HG03025 (cell line): ENCODE data around the gene FCRL6.

Experiments
- ATAC-seq: cut with Tn5 transposase; IDR thresholded peaks from one replicate; pipeline ENCODE4 v1.9.1; 2021; ENCODE audit warnings: mild to moderate bottlenecking, moderate library complexity; ENCODE audit not compliant: unreplicated experiment, low FRiP score

The FCRL6 gene

DNA sequence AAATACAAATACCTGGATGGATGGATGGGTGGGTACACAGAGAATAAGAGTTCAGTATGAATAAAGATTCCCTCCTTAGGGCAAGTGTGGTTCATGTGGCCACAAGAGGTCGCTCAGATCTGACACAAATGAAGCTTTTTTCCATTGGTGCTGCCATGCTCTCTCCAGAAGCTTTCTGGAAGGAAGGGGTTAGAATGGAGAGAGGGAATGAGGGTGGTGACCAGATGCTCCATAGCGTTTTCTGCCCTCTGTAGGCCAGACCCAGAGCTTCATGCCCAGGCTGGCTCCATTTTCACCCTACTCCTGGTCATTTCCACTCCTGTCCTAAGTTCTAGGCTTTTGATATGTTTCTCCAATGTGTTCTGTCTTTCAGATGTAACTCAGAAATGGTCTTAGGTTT, 3.3 kb upstream of the FCRL6 start:
- no peak for ATAC-seq

DNA sequence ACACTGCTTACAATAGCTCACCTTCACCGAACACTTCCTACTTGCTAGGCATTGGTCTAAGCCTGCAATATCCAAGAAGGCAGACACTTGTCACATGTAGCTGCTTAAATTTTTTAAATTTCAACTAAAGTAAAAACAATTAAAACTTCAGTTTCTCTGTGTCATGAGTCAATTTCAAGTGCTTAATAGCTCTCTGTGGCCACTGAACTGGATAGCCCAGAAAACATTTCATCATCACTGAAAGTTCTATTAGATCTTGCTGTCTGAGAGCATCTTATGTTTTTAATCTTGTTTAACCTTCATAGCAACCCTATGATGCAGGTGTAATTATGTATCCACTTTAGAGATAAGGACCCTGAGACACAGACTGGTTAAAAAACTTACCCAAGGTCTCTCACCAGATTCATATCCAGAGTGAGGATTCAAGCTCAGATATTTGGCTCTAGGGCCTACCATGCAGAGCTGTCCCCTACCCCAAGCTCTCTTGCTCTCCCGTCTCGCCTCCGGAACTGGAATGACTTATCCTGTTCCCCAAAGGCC, 2.6 kb upstream of the FCRL6 start:
- no peak for ATAC-seq

DNA sequence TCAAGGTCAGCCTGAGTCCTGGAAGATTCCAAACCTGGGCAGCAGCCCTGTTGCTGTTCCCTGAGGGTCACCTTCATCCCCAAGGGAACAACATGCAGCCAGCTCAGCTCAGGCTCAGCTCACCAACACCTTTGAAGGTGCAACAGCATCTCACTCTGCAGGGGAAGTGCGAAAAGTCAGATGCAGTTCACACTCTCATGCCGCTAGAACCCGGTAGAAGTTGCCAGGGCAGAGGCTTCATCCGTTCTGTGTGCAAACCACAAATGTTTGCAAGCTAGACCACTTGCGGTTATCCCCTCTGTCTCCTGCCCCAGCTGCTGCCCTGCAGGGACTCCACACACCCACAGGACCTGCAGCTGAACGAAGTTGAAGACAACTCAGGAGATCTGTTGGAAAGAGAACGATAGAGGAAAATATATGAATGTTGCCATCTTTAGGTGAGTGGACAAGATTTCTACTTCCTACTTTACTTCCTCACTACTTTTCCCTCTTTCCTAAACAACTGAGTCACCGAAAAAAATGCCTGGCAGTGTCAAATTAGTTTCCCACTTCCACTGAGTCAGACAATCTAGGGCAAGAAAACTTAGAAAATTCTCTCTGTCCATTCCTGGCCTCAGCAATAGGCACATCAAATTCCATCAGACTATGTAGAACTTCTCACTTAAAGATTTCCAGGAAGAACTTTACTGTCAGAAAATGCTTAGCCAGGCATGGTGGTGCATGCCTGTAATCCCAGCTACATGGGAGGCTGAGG, 1.8 kb upstream of the FCRL6 start:
- no peak for ATAC-seq

DNA sequence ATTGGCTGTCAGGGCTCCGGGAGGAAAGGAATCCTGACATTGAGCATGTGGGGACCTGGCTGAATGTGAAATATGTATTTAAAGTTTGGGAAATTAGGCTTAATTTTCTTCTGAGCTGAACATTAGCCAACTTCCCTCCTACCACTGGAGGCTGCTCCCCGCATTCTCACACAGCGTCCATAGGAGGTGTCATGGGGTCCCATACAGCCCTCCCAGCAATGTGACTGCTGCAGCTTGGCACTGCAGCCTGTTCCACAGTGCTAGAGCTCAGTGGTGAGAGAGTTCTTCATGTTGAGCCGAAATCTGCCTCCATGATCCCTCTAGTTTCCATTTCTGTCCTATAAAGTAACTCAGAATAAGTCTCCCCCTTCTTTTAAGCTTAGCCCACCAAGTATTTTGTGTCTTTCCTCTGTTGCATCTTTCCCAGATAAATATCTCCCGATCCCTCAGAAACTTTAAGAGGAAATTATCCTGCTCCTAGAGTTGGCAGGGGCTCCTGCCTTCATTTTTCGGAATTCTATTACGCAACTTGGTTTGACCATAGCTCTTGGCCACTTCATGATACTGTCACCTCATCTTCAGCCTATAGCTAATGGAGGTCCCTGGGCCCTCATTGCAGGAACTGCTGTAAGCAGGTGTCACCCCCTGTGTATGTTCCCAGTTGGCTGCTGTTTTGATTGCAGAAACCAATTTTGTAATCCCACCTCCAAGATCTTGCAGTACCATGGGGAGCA, 2.0 kb downstream of the FCRL6 start:
- no peak for ATAC-seq

DNA sequence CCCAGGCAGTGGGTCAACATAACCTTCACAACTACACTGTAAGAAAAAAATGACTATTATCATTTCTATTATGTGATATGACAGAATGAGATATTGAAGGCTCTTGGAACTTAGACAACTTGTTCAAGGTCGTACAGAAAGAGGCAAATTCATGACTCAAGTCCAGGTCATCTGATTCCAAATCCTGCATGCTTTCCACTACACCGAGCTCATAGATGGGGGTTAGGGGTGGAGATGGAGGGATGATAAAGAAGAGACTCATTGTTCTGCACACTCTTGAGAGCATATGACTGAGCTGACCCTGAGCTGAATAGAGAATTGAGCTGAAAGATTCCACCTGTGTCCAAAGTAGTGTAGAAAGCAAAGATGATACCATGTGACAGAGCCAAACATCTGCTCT, 2.8 kb downstream of the FCRL6 start:
- ATAC-seq: no peak

DNA sequence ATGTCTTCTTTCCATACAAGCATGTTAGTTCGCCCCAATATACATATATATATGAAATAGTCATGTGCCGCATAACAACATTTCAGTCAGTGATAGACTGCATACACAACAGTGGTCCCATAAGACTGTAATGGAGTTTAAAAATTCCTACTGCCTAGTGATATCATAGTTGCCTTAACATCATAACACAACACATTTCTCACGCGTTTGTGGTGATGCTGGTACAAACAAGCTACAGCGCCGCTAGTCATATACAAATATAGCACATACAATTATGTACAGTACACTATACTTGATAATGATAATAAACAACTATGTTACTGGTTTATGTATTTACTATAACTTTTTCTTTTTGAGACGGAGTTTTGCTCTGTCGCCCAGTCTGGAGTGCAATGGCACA, 13.8 kb downstream of the FCRL6 start:
- no peak for ATAC-seq

DNA sequence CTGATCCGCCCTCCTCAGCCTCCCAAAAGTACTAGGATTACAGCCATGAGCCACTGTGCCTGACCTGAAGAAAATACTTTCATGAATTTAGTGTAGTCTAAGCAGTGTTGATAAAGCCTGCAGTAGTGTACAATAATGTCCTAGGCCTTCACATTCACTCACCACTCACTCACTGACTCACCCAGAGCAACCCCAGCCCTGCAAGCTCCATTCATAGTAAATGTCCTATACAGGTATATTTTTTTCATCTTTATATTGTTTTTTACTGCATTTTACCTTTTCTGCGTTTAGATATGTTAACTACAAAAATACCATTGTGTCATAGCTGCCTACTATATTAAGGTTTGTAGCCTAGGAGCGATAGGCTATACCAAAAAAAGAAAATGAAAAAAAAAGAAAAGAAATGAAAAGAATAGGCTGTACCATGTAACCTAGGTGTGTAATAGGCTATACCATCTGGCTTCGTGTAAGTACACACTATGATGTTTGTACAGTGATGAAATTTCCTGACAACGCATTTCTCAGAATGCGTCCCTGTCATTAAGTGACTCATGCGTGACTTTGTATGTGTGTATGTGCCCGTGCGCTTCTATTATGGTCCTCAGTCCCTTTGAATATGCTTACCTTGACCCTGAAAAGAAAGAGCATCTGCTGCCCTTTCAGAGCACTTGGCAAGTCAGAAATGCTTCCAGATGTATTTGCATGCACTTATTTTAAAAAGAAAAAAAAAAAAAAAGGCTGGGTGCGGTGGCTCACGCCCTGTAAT, 15.3 kb downstream of the FCRL6 start:
- ATAC-seq: no peak

DNA sequence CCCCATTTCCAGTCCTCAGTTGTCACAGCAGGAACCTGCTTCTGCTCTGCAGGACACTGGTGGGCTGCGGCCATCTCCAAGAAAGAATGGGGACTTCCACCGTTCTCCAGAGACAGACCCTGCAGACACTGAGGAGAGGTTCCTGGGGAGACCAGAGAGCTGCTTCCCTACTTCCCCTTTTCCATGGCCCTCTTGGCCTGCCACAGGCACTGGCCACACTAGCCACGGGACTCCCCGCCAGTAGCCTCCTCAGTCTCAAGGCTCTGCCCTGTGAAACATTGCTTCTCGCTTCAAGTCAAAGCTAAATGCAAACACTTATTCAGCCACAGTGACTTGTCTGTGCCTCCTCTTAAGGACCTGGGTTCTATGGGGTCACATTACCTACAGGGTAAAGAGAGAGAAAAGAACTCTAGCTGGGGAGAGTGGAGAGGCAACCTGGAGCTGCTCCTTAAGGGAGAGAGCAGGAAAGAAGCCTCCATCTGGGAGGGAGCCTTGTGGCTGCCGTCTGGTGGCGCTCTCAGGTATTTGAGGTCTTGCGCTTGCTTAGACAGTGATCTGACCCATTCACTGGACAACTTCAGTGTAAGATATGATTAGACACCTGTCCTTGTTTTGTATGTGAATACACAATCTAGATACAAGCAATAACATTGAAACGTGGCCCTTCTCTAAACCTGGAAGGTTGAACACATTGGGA, 19.2 kb downstream of the FCRL6 start:
- no peak for ATAC-seq

DNA sequence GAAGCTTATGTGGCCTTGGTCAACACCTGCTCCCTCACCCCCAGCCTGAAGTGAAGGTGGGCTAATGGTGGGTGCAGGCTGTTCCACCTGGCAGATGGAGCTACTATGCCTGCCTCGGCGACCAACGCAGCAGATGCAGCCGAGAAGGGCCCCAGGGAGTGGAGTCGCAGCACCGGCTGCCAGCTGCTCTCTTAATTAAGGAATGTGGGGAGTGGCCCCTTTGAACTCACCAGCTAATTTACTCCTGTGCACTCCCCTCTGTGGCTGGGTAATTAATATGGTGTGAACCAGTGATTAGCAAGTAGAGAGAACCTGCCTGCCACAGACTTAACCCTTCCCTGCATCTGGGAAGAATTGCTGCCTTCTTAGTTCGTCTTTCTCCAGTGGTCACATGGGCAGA, 21.2 kb downstream of the FCRL6 start:
- no peak for ATAC-seq

DNA sequence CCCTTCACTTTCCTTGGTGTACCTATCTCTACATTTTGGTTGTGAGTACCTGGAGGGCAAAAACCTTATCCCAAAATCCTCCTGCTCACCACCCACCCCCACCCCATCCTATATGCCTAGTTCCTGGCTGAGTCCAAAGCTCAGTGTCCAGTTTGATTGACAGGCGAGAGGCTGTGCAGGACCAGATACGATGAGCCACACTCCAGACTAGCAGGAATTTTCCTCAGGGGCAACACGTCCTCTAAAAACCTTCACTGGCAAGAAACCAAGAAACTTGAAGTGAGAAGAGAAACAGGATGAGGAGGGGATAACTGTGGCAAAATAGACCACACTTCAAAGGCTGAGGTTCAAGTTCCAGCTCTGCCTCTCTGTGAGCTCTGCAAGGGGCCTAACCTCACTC, 23.4 kb downstream of the FCRL6 start:
- ATAC-seq: no peak

DNA sequence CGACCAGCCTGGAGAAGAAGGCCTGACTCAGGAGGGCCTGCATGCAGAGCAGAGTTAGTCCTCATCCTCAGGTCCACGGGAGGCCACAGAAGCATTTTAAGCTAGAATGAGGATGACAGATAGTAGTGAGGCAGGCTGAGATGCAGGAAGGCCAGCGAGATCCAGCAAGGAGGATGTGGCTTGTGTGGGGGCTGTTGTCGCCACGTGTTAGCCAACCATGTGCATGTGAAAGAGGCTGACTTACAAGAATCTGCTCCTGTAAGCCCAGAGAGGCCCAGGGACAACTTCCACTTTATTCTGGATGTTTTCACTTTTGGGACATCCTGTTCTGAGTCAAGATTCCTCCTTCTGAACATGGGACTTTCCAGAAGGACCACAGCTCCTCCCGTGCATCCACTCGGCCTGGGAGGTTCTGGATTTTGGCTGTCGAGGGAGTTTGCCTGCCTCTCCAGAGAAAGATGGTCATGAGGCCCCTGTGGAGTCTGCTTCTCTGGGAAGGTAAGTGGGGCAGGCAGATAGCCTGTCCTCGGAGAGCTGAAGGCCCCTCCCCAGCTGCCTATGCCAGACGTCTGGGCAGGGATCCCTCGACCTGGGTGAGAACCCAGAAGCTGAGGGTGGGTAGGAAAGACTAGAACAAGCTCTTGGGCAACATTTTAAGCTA, 24.4 kb downstream of the FCRL6 start, which contains the start of gene SLAMF8:
Gene SLAMF8, plus strand, starts transcription at position 433 of the 661 bp plus-strand sequence. Its CDS starts 26 bp downstream, at position 459.
- ATAC-seq: no peak

DNA sequence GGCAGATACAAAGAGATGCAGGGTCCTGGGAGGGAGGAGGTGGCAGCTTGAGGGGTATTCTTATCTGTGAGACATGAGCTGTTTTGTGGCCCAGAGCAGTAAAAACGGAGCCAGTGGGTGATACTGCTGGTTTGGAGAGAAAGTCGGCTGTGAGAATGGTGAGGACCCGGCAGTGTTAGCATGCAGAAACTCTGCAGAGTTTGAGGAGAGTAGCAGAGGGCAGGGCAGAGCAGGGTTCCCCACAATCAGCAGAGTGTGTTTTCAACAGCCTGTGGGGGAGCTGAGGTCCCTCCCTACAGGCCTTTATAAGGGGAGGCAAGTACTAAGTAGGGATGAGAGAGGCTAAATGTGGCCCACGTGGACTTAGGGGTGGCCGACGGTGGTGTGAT, 24.9 kb downstream of the FCRL6 start:
- ATAC-seq: no peak

DNA sequence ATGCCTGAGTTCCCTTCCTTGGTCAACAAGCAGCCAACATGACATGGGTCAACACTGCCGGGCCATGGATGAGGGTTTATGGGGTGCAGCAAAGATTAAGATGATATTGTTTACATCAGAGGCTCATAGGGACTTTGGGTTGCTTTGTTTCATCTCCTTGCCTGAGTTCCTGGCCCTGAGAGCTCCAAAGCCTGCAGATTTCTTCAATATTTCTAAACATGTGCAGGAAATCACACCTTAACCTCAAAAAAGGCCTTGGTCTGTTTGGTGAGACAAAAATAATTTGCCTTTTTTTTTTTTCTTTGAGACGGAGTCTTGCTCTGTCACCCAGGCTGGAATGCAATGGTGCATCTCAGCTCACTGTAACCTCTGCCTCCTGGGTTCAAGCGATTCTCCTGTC, 25.4 kb downstream of the FCRL6 start:
- ATAC-seq: no peak

DNA sequence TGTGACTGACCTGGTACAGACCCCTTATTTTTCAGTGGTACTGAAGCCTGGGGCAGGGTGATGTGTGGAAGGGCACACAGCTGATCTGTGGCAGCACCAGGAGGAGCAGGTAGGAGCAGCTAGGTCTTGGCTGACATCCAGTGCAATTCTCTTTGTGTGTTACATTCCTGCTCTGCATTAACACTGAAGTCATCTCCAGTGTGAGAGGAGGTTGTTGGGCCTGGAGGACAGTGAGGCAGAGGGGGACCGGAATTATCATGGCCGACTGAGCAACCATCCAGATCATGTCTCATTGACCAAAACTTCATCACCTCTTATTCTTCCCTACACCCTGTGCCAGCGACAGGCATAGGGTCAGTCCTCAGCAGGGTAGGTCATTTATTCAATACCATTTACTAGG, 26.0 kb downstream of the FCRL6 start:
- ATAC-seq: no peak

DNA sequence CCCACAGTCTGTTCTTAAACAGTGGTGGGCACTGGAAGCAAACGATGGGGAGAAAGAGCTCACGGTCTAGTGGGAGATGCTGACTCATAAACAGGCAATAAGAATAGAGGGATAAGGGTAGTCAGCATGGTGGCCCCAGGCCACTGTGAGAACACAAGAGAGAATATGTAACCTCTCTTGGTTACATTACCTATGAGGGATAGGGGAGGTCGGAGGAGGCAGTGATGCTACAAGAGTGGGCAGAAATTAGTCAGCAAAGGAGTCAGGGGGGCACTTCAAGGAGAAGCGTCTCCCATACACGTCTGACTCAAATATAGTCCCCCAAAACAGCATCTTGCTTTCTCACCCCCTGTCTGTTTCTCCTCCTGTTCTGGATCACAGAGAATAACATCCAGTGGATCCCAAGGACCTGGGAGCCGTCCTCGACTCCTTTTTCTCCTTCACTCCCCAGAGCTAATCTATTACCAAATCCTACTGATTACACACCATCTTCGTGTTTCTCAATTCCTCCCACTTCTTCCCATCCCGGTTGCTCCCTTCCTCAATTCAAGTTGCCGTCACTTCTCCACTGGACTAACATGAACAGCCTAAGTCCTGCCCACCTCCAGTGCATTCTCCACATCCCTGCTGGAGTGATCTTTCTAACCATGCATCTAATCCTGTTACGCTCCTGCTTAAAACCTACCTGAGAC, 26.6 kb downstream of the FCRL6 start:
- no peak for ATAC-seq

DNA sequence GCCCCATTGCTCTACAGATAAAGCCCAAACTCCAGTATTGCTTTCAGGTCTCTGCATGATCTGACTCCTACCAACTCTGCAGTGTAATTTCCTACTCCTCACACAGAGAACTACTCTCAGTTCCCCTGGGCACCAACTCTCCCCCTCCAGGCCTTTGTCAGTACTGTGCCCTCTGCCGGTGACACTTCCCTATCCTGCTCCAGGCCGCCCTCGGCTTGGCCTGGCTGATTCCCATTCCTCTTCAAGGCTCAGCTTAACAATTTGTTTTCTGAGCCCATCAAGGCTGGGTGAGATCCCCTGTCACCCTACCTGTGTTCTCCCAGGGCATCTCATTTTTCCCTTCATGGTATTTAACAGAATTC, 27.1 kb downstream of the FCRL6 start:
- peak; percentile 87 for ATAC-seq

DNA sequence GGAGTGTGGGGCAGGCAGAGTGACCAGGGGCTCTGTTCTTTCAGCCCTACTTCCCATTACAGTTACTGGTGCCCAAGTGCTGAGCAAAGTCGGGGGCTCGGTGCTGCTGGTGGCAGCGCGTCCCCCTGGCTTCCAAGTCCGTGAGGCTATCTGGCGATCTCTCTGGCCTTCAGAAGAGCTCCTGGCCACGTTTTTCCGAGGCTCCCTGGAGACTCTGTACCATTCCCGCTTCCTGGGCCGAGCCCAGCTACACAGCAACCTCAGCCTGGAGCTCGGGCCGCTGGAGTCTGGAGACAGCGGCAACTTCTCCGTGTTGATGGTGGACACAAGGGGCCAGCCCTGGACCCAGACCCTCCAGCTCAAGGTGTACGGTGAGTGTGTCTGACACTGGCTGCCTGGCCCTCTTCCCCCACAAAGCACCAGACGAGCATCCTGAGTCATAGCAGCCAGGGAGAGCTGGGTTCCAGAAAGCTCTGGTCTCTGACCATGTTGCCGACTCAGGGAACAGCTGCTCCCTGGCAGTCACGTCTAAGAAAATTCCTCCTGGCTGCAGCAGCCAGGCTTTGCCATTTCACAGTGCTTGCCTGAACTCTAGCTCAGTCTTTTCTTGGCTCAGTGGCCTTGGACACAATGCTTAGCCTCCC, 27.8 kb downstream of the FCRL6 start:
- ATAC-seq: no peak

DNA sequence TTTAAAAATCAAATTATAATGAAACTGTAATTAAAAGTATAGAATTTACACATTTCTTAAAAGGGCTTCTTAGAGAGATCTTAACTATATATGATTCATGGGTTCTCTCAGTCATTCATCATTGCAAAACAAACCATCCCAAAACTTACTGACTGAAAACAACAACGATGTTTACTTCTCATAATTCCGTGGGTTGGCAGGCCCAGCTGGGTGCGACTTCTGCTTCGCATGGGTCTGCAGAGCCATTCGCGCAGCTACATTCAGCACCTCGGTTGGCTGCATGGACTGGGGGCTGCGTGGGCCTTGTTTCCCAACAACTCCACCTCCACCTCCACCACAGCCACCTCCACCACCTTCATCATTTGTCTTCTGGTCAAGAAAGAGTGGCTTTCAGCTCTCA, 28.6 kb downstream of the FCRL6 start:
- ATAC-seq: no peak
